GM23338 (cell line): Measurements from ENCODE around the gene TPM1. TPM values are rescaled to one million over a fixed set of nuclear protein-coding genes. Genes with fewer than 3 reads are reported as not detected.

Source experiments
- ATAC-seq: fragments of 200-7000 bp; cut with Tn5 transposase; 3 replicates; pipeline ENCODE4 v1.9.1; 2020
- DNase-seq: peaks from one replicate; pipeline ENCODE4 v3.0.0-alpha.2; 2015; ENCODE audit warnings: low spot score
- H2AFZ ChIP-seq: fragments of 200-600 bp; sonication (generic); 2 replicates; pipeline ENCODE4 v1.8.0; 2016; ENCODE audit warnings: antibody characterized with exemption, mild to moderate bottlenecking, moderate library complexity
- H3F3A ChIP-seq: fragments of 200-600 bp; sonication (generic); replicated peaks from 2 replicates; pipeline ENCODE4 v1.8.0; 2017; ENCODE audit warnings: antibody characterized with exemption, mixed run types, low read depth
- H3K27ac ChIP-seq: fragments of 200-600 bp; sonication (generic); 2 replicates; pipeline ENCODE4 v1.6.1; 2016; ENCODE audit warnings: low read depth
- H3K27me3 ChIP-seq: fragments of 200-600 bp; sonication (generic); 2 replicates; pipeline ENCODE4 v1.8.0; 2016; ENCODE audit warnings: mild to moderate bottlenecking, mixed run types, moderate library complexity; ENCODE audit not compliant: insufficient read depth
- H3K36me3 ChIP-seq: fragments of 200-600 bp; sonication (generic); 2 replicates; pipeline ENCODE4 v1.8.0; 2016; ENCODE audit warnings: mild to moderate bottlenecking; ENCODE audit not compliant: insufficient read depth
- H3K4me1 ChIP-seq: fragments of 200-600 bp; sonication (generic); 2 replicates; pipeline ENCODE4 v1.8.0; 2016; ENCODE audit warnings: mild to moderate bottlenecking, moderate library complexity; ENCODE audit not compliant: insufficient read depth
- H3K4me2 ChIP-seq: fragments of 200-600 bp; sonication (generic); 2 replicates; pipeline ENCODE4 v1.7.1; 2017; ENCODE audit warnings: mixed run types
- H3K4me3 ChIP-seq: fragments of 200-600 bp; sonication (generic); 2 replicates; pipeline ENCODE4 v1.6.1; 2016; ENCODE audit warnings: mixed run types
- H3K79me2 ChIP-seq: fragments of 200-600 bp; sonication (generic); replicated peaks from 2 replicates; pipeline ENCODE4 v1.8.0; 2017; ENCODE audit warnings: mild to moderate bottlenecking; ENCODE audit not compliant: insufficient read depth
- H3K9me2 ChIP-seq: fragments of 200-600 bp; sonication (generic); 2 replicates; pipeline ENCODE4 v1.8.0; 2017; ENCODE audit not compliant: insufficient read depth
- H4K20me1 ChIP-seq: fragments of 200-600 bp; sonication (generic); replicated peaks from 2 replicates; pipeline ENCODE4 v1.8.0; 2017; ENCODE audit warnings: mild to moderate bottlenecking; ENCODE audit not compliant: insufficient read depth
- H3K27ac Mint-ChIP-seq: 2 replicates; pipeline ENCODE4 v1.8.0; 2020; ENCODE audit warnings: inconsistent platforms, mild to moderate bottlenecking, moderate library complexity, mixed read lengths
- H3K27me3 Mint-ChIP-seq: 3 replicates; pipeline ENCODE4 v1.8.0; 2022; ENCODE audit warnings: low read depth, mild to moderate bottlenecking, moderate library complexity, mixed read lengths, inconsistent platforms; ENCODE audit not compliant: insufficient read depth, poor library complexity
- H3K36me3 Mint-ChIP-seq: 3 replicates; pipeline ENCODE4 v1.8.0; 2021; ENCODE audit warnings: low read depth, mild to moderate bottlenecking, inconsistent platforms, moderate library complexity, mixed read lengths
- H3K4me1 Mint-ChIP-seq: 3 replicates; pipeline ENCODE4 v1.8.0; 2020; ENCODE audit warnings: mild to moderate bottlenecking, inconsistent platforms, mixed read lengths
- H3K4me3 Mint-ChIP-seq: 3 replicates; pipeline ENCODE4 v1.8.0; 2021; ENCODE audit warnings: moderate library complexity, mild to moderate bottlenecking, inconsistent platforms, mixed read lengths
- H3K9me3 Mint-ChIP-seq: 3 replicates; pipeline ENCODE4 v1.8.0; 2020; ENCODE audit warnings: moderate library complexity, mild to moderate bottlenecking, inconsistent platforms, mixed read lengths
- ETS1 ChIP-seq: IDR thresholded peaks from 2 replicates; pipeline ENCODE4 v1.6.1; 2016; ENCODE audit warnings: antibody characterized with exemption
- EZH2 ChIP-seq: fragments of 200-600 bp; sonication (generic); IDR thresholded peaks from one replicate; pipeline ENCODE4 v1.8.0; 2017; ENCODE audit warnings: antibody characterized with exemption, mild to moderate bottlenecking, low read depth; ENCODE audit not compliant: unreplicated experiment
- POLR2AphosphoS5 ChIP-seq: IDR thresholded peaks from 2 replicates; pipeline ENCODE4 v1.6.1; 2016; ENCODE audit warnings: antibody characterized with exemption, low read depth
- ZNF114 ChIP-seq: fragments of 250-450 bp; sonication (Bioruptor Pico); IDR thresholded peaks from 2 replicates; pipeline ENCODE4 v1.5.0; 2020; ENCODE audit warnings: mild to moderate bottlenecking, moderate library complexity
- ZNF331 ChIP-seq: fragments of 250-450 bp; sonication (Bioruptor Pico); IDR thresholded peaks from 2 replicates; pipeline ENCODE4 v1.5.0; 2020; ENCODE audit warnings: low read depth, mild to moderate bottlenecking, moderate library complexity
- polyA plus RNA-seq: library from polyadenylated mRNA; unstranded; fragments of >200 nt; fragmentation: Nextera tagmentation; extraction: Ambion mirVana; gene quantifications from 2 replicates; pipeline ENCODE4 v1.2.1, GENCODE V29; 2016
- total RNA-seq: library from RNA; depleted of rRNA; stranded (reverse); fragments of >200 nt; shearing (Covaris generic); gene quantifications from 2 replicates; pipeline ENCODE4 v1.2.3, GENCODE V29; 2014
- TF ChIP-seq, protein P1 (sequence below): fragments of 250-450 bp; sonication (Bioruptor Pico); IDR thresholded peaks from 2 replicates; pipeline ENCODE4 v1.5.0; 2020; ENCODE audit warnings: mild to moderate bottlenecking, moderate library complexity

TPM1 gene
- total and polyA plus RNA-seq, 2 experiments from 2014 or later = 449 to 913 TPM

DNA sequence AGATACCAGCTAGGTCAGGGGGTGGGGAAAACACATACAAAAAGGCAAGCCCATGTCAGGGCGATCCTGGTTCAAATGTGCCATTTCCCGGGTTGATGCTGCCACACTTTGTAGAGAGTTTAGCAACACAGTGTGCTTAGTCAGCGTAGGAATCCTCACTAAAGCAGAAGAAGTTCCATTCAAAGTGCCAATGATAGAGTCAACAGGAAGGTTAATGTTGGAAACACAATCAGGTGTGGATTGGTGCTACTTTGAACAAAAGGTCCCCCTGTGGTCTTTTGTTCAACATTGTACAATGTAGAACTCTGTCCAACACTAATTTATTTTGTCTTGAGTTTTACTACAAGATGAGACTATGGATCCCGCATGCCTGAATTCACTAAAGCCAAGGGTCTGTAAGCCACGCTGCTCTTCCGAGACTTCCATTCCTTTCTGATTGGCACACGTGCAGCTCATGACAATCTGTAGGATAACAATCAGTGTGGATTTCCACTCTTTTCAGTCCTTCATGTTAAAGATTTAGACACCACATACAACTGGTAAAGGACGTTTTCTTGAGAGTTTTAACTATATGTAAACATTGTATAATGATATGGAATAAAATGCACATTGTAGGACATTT, 28.9 kb downstream of the TPM1 start:
- Histone ChIP-seq H4K20me1 (no peaks in the 10 kb centered on the region), H3K4me2 (no peak overlapping the region), H3K36me3 (peaks cover 15% of the 10 kb centered on the region; the same call in 1 of the 2 replicates), H3K9me2 (no peaks in the 10 kb centered on the region), H3K79me2 (no peaks in the 10 kb centered on the region), H3F3A (peaks cover 39% of the 10 kb centered on the region), H2AFZ (no peak overlapping the region), H3K27ac (peak overlapping the region; percentile 68), H3K4me3 (no peak overlapping the region), H3K4me1 (peaks cover 30% of the 10 kb centered on the region), H3K27me3 (no peaks in the 10 kb centered on the region)
- ATAC-seq = no peak
- H3K4me1 Mint-ChIP-seq = peaks cover 44% of the 10 kb centered on the region
- TF ChIP-seq ZNF331 (CRISPR knock-in tag) (no peak), ZNF114 (CRISPR knock-in tag) (no peak), EZH2 (no peak), ETS1 (no peak), POLR2AphosphoS5 (no peak)
- TF ChIP-seq, protein P1, sequence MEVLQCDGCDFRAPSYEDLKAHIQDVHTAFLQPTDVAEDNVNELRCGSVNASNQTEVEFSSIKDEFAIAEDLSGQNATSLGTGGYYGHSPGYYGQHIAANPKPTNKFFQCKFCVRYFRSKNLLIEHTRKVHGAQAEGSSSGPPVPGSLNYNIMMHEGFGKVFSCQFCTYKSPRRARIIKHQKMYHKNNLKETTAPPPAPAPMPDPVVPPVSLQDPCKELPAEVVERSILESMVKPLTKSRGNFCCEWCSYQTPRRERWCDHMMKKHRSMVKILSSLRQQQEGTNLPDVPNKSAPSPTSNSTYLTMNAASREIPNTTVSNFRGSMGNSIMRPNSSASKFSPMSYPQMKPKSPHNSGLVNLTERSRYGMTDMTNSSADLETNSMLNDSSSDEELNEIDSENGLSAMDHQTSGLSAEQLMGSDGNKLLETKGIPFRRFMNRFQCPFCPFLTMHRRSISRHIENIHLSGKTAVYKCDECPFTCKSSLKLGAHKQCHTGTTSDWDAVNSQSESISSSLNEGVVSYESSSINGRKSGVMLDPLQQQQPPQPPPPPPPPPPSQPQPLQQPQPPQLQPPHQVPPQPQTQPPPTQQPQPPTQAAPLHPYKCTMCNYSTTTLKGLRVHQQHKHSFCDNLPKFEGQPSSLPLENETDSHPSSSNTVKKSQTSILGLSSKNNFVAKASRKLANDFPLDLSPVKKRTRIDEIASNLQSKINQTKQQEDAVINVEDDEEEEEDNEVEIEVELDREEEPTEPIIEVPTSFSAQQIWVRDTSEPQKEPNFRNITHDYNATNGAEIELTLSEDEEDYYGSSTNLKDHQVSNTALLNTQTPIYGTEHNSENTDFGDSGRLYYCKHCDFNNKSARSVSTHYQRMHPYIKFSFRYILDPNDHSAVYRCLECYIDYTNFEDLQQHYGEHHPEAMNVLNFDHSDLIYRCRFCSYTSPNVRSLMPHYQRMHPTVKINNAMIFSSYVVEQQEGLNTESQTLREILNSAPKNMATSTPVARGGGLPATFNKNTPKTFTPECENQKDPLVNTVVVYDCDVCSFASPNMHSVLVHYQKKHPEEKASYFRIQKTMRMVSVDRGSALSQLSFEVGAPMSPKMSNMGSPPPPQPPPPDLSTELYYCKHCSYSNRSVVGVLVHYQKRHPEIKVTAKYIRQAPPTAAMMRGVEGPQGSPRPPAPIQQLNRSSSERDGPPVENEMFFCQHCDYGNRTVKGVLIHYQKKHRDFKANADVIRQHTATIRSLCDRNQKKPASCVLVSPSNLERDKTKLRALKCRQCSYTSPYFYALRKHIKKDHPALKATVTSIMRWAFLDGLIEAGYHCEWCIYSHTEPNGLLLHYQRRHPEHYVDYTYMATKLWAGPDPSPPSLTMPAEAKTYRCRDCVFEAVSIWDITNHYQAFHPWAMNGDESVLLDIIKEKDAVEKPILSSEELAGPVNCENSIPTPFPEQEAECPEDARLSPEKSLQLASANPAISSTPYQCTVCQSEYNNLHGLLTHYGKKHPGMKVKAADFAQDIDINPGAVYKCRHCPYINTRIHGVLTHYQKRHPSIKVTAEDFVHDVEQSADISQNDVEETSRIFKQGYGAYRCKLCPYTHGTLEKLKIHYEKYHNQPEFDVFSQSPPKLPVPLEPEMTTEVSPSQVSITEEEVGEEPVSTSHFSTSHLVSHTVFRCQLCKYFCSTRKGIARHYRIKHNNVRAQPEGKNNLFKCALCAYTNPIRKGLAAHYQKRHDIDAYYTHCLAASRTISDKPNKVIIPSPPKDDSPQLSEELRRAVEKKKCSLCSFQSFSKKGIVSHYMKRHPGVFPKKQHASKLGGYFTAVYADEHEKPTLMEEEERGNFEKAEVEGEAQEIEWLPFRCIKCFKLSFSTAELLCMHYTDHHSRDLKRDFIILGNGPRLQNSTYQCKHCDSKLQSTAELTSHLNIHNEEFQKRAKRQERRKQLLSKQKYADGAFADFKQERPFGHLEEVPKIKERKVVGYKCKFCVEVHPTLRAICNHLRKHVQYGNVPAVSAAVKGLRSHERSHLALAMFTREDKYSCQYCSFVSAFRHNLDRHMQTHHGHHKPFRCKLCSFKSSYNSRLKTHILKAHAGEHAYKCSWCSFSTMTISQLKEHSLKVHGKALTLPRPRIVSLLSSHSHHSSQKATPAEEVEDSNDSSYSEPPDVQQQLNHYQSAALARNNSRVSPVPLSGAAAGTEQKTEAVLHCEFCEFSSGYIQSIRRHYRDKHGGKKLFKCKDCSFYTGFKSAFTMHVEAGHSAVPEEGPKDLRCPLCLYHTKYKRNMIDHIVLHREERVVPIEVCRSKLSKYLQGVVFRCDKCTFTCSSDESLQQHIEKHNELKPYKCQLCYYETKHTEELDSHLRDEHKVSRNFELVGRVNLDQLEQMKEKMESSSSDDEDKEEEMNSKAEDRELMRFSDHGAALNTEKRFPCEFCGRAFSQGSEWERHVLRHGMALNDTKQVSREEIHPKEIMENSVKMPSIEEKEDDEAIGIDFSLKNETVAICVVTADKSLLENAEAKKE (CRISPR knock-in tag) = no peak
- H3K4me3 Mint-ChIP-seq = no peak overlapping the region
- H3K27ac Mint-ChIP-seq = 0 out of 2 replicates have a peak overlapping the region, but pooled peaks have one; percentile 22
- no peaks in the 10 kb centered on the region for H3K27me3 Mint-ChIP-seq
- H3K9me3 Mint-ChIP-seq = no peaks in the 10 kb centered on the region
- no peak for DNase-seq
- peaks cover 50% of the 10 kb centered on the region for H3K36me3 Mint-ChIP-seq
